PC-9 (cell line): ENCODE data around the gene MYO3B. TPM values are rescaled to one million over a fixed set of nuclear protein-coding genes. Genes with fewer than 3 reads are reported as not detected.
A peak's percentile ranks its signal among the peaks of the same experiment; 100 is the strongest.

ENCODE experiments used
- BruUV-seq: library from RNA; stranded (reverse); fragments of 400-500 nt; replicated peaks from 2 replicates; lab custom pipeline; 2021; lab: Mats Ljungman, UMichigan
- CTCF ChIA-PET: fragments of 300-600 bp; sonication (Branson Sonifier 250); formaldehyde crosslinking; loops from one replicate; lab custom pipeline; 2022; ENCODE audit warnings: antibody characterized with exemption; lab: Charles Lee
- POLR2A ChIA-PET: fragments of 300-600 bp; sonication (Branson Sonifier 250); formaldehyde crosslinking; loops from one replicate; lab custom pipeline; 2022; ENCODE audit warnings: antibody characterized with exemption; ENCODE audit not compliant: unreplicated experiment; lab: Charles Lee
- DNase-seq, 2 experiments: peaks; one replicate each; pipeline versions ENCODE4 v3.0.0 to v3.0.0-alpha.2; 2015 to 2022; ENCODE audit warnings: mixed read lengths in 1 of 2
- H2AFZ ChIP-seq: fragments of 200-600 bp; sonication (generic); 2 replicates; pipeline ENCODE4 v1.8.1; 2017; ENCODE audit warnings: antibody characterized with exemption
- H3F3A ChIP-seq: fragments of 200-600 bp; sonication (generic); 2 replicates; pipeline ENCODE4 v1.8.1; 2017; ENCODE audit warnings: antibody characterized with exemption, mild to moderate bottlenecking, low read depth; ENCODE audit not compliant: insufficient read depth
- H3K27ac ChIP-seq: fragments of 200-600 bp; sonication (generic); 2 replicates; pipeline ENCODE4 v1.6.1; 2016; ENCODE audit warnings: mixed run types
- H3K27me3 ChIP-seq: fragments of 200-600 bp; sonication (generic); 2 replicates; pipeline ENCODE4 v1.6.1; 2016; ENCODE audit warnings: low read depth, mixed run types; ENCODE audit not compliant: insufficient read depth
- H3K36me3 ChIP-seq: fragments of 200-600 bp; sonication (generic); 2 replicates; pipeline ENCODE4 v1.6.1; 2016; ENCODE audit warnings: low read depth, mixed run types
- H3K4me1 ChIP-seq: fragments of 200-600 bp; sonication (generic); replicated peaks from 2 replicates; pipeline ENCODE4 v1.6.1; 2016; ENCODE audit warnings: mixed run types; ENCODE audit not compliant: insufficient read depth
- H3K4me2 ChIP-seq: fragments of 200-600 bp; sonication (generic); 2 replicates; pipeline ENCODE4 v1.6.1; 2017; ENCODE audit warnings: mixed run types
- H3K4me3 ChIP-seq: fragments of 200-600 bp; sonication (generic); 2 replicates; pipeline ENCODE4 v1.6.1; 2016; ENCODE audit warnings: mixed run types
- H3K79me2 ChIP-seq: fragments of 200-600 bp; sonication (generic); 2 replicates; pipeline ENCODE4 v1.6.1; 2017; ENCODE audit warnings: low read depth, mixed run types
- H3K9me2 ChIP-seq: fragments of 200-600 bp; sonication (generic); 2 replicates; pipeline ENCODE4 v1.8.1; 2017; ENCODE audit warnings: mild to moderate bottlenecking; ENCODE audit not compliant: insufficient read depth
- H3K9me3 ChIP-seq: fragments of 200-600 bp; sonication (generic); 2 replicates; pipeline ENCODE4 v1.8.1; 2016; ENCODE audit warnings: low read depth; ENCODE audit not compliant: insufficient read depth
- H4K20me1 ChIP-seq: fragments of 200-600 bp; sonication (generic); 2 replicates; pipeline ENCODE4 v1.8.1; 2017; ENCODE audit not compliant: insufficient read depth
- CTCF ChIP-seq: fragments of 200-600 bp; sonication (generic); conservative IDR thresholded peaks from 2 replicates; pipeline ENCODE4 v1.6.1; 2017; ENCODE audit warnings: mixed run types, antibody characterized with exemption, mild to moderate bottlenecking, moderate library complexity
- EZH2 ChIP-seq: fragments of 200-600 bp; sonication (generic); IDR thresholded peaks from 2 replicates; pipeline ENCODE4 v1.8.0; 2017; ENCODE audit warnings: antibody characterized with exemption, low read depth
- intact Hi-C: fragments of 100-400 bp; cut with micrococcal nuclease; formaldehyde crosslinking; loops from one replicate; pipeline ENCODE4 v1.10.0; 2022; ENCODE audit not compliant: unreplicated experiment
- total RNA-seq: library from RNA; stranded (reverse); gene quantifications from 2 replicates; pipeline ENCODE4 v1.2.3, GENCODE V29; 2021

MYO3B gene
- total RNA-seq, 1 experiment from 2014 or later: 5.3 TPM

GRCh38 chr2:170475878-170476277, 297.9 kb downstream of the MYO3B start:
- CTCF ChIA-PET: no interaction called here
- no peaks in the 10 kb centered on the region for H3K9me3 ChIP-seq
- POLR2A ChIA-PET: no interaction called here

DNA sequence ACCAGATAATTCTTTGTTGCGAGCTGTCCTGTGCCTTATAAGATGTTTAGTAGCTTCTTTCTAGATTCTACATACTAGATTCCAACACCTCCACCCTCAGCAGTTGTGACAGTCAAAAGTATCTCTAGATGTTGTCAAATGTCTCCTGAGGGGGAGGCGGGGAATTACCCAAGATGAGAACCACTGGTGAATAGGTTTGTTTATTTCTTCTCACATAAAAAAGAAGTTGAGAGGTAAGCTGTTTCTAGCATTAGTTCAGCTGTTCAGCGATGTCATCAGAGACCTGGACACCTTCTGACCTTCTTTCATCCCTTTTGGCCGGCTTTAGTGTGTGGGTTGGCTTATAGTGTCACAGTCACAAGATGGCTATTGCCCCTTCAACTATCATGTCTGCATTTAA, 299.7 kb downstream of the MYO3B start:
- intact Hi-C loops: no loop called here
- Histone ChIP-seq H3K79me2 (no peaks in the 10 kb centered on the region), H3K27ac (no peak overlapping the region), H3F3A (no peaks in the 10 kb centered on the region), H4K20me1 (no peaks in the 10 kb centered on the region), H3K9me3 (no peaks in the 10 kb centered on the region), H2AFZ (no peak overlapping the region), H3K4me3 (no peak overlapping the region), H3K27me3 (no peaks in the 10 kb centered on the region), H3K36me3 (no peaks in the 10 kb centered on the region), H3K9me2 (no peaks in the 10 kb centered on the region), H3K4me1 (peaks cover 12% of the 10 kb centered on the region; the same call in 1 of the 2 replicates), H3K4me2 (no peak overlapping the region)
- no peak for DNase-seq
- TF ChIP-seq CTCF (no peak), EZH2 (no peak)
- CTCF ChIA-PET: no interaction called here
- no TSS peak for BruUV-seq
- POLR2A ChIA-PET: no interaction called here

More at GRCh38 chr2:170475878-170476277, 297.9 kb downstream of the MYO3B start:
- no peak overlapping the region for H3K27ac ChIP-seq
- DNase-seq: peak; percentile 39 to 62
- BruUV-seq: no TSS peak
- H3F3A ChIP-seq: no peaks in the 10 kb centered on the region
- H3K79me2 ChIP-seq: no peaks in the 10 kb centered on the region
- H3K4me2 ChIP-seq: no peak overlapping the region
- no peak for TF ChIP-seq EZH2
- TF ChIP-seq CTCF: no peak
- H3K4me3 ChIP-seq: no peak overlapping the region
- no peaks in the 10 kb centered on the region for H4K20me1 ChIP-seq
- H3K9me2 ChIP-seq: no peaks in the 10 kb centered on the region
- no peaks in the 10 kb centered on the region for H3K27me3 ChIP-seq
- intact Hi-C loops: no loop called here
- no peak overlapping the region for H2AFZ ChIP-seq
- peaks cover 12% of the 10 kb centered on the region; the same call in 1 of the 2 replicates for H3K4me1 ChIP-seq
- H3K36me3 ChIP-seq: no peaks in the 10 kb centered on the region

DNA sequence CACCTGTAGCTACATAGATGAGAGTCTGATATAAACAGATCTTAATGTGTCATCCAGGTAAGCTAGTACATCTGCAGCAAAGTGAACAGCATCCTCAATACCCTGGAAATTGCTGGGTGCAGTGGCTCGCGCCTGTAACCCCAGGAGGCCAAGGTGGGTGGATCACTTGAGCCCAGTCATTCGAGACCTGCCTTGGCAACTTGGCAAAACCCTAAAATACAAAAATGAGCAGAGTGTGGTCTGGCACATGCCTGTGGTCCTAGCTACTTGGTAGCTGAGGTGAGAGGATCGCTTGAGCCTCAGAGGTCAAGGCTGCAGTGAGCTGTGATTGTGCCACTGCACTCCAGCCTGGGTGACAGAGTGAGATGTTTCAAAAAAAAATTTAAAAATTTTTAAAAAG, 303.3 kb downstream of the MYO3B start:
- TF ChIP-seq EZH2 (no peak), CTCF (no peak)
- Histone ChIP-seq H3K9me3 (no peaks in the 10 kb centered on the region), H3K4me2 (no peak overlapping the region), H3K4me1 (peaks cover under 1% of the 10 kb centered on the region; the same call in 1 of the 2 replicates), H3K27me3 (no peaks in the 10 kb centered on the region), H2AFZ (no peak overlapping the region), H3K27ac (no peak overlapping the region), H3K36me3 (no peaks in the 10 kb centered on the region), H3K79me2 (no peaks in the 10 kb centered on the region), H3K9me2 (no peaks in the 10 kb centered on the region), H3K4me3 (no peak overlapping the region), H3F3A (no peaks in the 10 kb centered on the region), H4K20me1 (no peaks in the 10 kb centered on the region)
- intact Hi-C loops: no loop called here
- DNase-seq: no peak
- no TSS peak for BruUV-seq
- CTCF ChIA-PET: no interaction called here
- POLR2A ChIA-PET: no interaction called here
